GM23338 (cell line): ENCODE measurements around the gene SEC63. TPM values are rescaled to one million over a fixed set of nuclear protein-coding genes. Genes with fewer than 3 reads are reported as not detected.

Source experiments
- ATAC-seq: fragments of 200-7000 bp; cut with Tn5 transposase; 3 replicates; pipeline ENCODE4 v1.9.1; 2020
- DNase-seq: peaks from one replicate; pipeline ENCODE4 v3.0.0-alpha.2; 2015; ENCODE audit warnings: low spot score
- H2AFZ ChIP-seq: fragments of 200-600 bp; sonication (generic); 2 replicates; pipeline ENCODE4 v1.8.0; 2016; ENCODE audit warnings: antibody characterized with exemption, mild to moderate bottlenecking, moderate library complexity
- H3F3A ChIP-seq: fragments of 200-600 bp; sonication (generic); replicated peaks from 2 replicates; pipeline ENCODE4 v1.8.0; 2017; ENCODE audit warnings: antibody characterized with exemption, mixed run types, low read depth
- H3K27ac ChIP-seq: fragments of 200-600 bp; sonication (generic); 2 replicates; pipeline ENCODE4 v1.6.1; 2016; ENCODE audit warnings: low read depth
- H3K27me3 ChIP-seq: fragments of 200-600 bp; sonication (generic); 2 replicates; pipeline ENCODE4 v1.8.0; 2016; ENCODE audit warnings: mild to moderate bottlenecking, mixed run types, moderate library complexity; ENCODE audit not compliant: insufficient read depth
- H3K36me3 ChIP-seq: fragments of 200-600 bp; sonication (generic); 2 replicates; pipeline ENCODE4 v1.8.0; 2016; ENCODE audit warnings: mild to moderate bottlenecking; ENCODE audit not compliant: insufficient read depth
- H3K4me1 ChIP-seq: fragments of 200-600 bp; sonication (generic); 2 replicates; pipeline ENCODE4 v1.8.0; 2016; ENCODE audit warnings: mild to moderate bottlenecking, moderate library complexity; ENCODE audit not compliant: insufficient read depth
- H3K4me2 ChIP-seq: fragments of 200-600 bp; sonication (generic); 2 replicates; pipeline ENCODE4 v1.7.1; 2017; ENCODE audit warnings: mixed run types
- H3K4me3 ChIP-seq: fragments of 200-600 bp; sonication (generic); 2 replicates; pipeline ENCODE4 v1.6.1; 2016; ENCODE audit warnings: mixed run types
- H3K79me2 ChIP-seq: fragments of 200-600 bp; sonication (generic); replicated peaks from 2 replicates; pipeline ENCODE4 v1.8.0; 2017; ENCODE audit warnings: mild to moderate bottlenecking; ENCODE audit not compliant: insufficient read depth
- H3K9me2 ChIP-seq: fragments of 200-600 bp; sonication (generic); 2 replicates; pipeline ENCODE4 v1.8.0; 2017; ENCODE audit not compliant: insufficient read depth
- H4K20me1 ChIP-seq: fragments of 200-600 bp; sonication (generic); replicated peaks from 2 replicates; pipeline ENCODE4 v1.8.0; 2017; ENCODE audit warnings: mild to moderate bottlenecking; ENCODE audit not compliant: insufficient read depth
- H3K27ac Mint-ChIP-seq: 2 replicates; pipeline ENCODE4 v1.8.0; 2020; ENCODE audit warnings: inconsistent platforms, mild to moderate bottlenecking, moderate library complexity, mixed read lengths
- H3K27me3 Mint-ChIP-seq: 3 replicates; pipeline ENCODE4 v1.8.0; 2022; ENCODE audit warnings: low read depth, mild to moderate bottlenecking, moderate library complexity, mixed read lengths, inconsistent platforms; ENCODE audit not compliant: insufficient read depth, poor library complexity
- H3K36me3 Mint-ChIP-seq: 3 replicates; pipeline ENCODE4 v1.8.0; 2021; ENCODE audit warnings: low read depth, mild to moderate bottlenecking, inconsistent platforms, moderate library complexity, mixed read lengths
- H3K4me1 Mint-ChIP-seq: 3 replicates; pipeline ENCODE4 v1.8.0; 2020; ENCODE audit warnings: mild to moderate bottlenecking, inconsistent platforms, mixed read lengths
- H3K4me3 Mint-ChIP-seq: 3 replicates; pipeline ENCODE4 v1.8.0; 2021; ENCODE audit warnings: moderate library complexity, mild to moderate bottlenecking, inconsistent platforms, mixed read lengths
- H3K9me3 Mint-ChIP-seq: 3 replicates; pipeline ENCODE4 v1.8.0; 2020; ENCODE audit warnings: moderate library complexity, mild to moderate bottlenecking, inconsistent platforms, mixed read lengths
- EZH2 ChIP-seq: fragments of 200-600 bp; sonication (generic); IDR thresholded peaks from one replicate; pipeline ENCODE4 v1.8.0; 2017; ENCODE audit warnings: antibody characterized with exemption, mild to moderate bottlenecking, low read depth; ENCODE audit not compliant: unreplicated experiment
- EZH2phosphoT487 ChIP-seq: fragments of 200-600 bp; sonication (generic); IDR thresholded peaks from one replicate; pipeline ENCODE4 v1.8.1; 2018; ENCODE audit warnings: antibody characterized with exemption; ENCODE audit not compliant: unreplicated experiment
- JUNB ChIP-seq: IDR thresholded peaks from one replicate; pipeline ENCODE4 v1.6.1; 2016; ENCODE audit warnings: antibody characterized with exemption; ENCODE audit not compliant: unreplicated experiment
- NANOG ChIP-seq: IDR thresholded peaks from 2 replicates; pipeline ENCODE4 v1.6.1; 2016; ENCODE audit warnings: antibody characterized with exemption, borderline replicate concordance
- POLR2AphosphoS5 ChIP-seq: IDR thresholded peaks from 2 replicates; pipeline ENCODE4 v1.6.1; 2016; ENCODE audit warnings: antibody characterized with exemption, low read depth
- STAT1 ChIP-seq: IDR thresholded peaks from one replicate; pipeline ENCODE4 v1.6.1; 2016; ENCODE audit warnings: antibody characterized with exemption; ENCODE audit not compliant: unreplicated experiment
- ZNF114 ChIP-seq: fragments of 250-450 bp; sonication (Bioruptor Pico); IDR thresholded peaks from 2 replicates; pipeline ENCODE4 v1.5.0; 2020; ENCODE audit warnings: mild to moderate bottlenecking, moderate library complexity
- ZNF331 ChIP-seq: fragments of 250-450 bp; sonication (Bioruptor Pico); IDR thresholded peaks from 2 replicates; pipeline ENCODE4 v1.5.0; 2020; ENCODE audit warnings: low read depth, mild to moderate bottlenecking, moderate library complexity
- ZNF462 ChIP-seq: fragments of 250-450 bp; sonication (Bioruptor Pico); IDR thresholded peaks from 2 replicates; pipeline ENCODE4 v1.5.0; 2020; ENCODE audit warnings: mild to moderate bottlenecking, moderate library complexity
- polyA plus RNA-seq: library from polyadenylated mRNA; unstranded; fragments of >200 nt; fragmentation: Nextera tagmentation; extraction: Ambion mirVana; gene quantifications from 2 replicates; pipeline ENCODE4 v1.2.1, GENCODE V29; 2016
- total RNA-seq: library from RNA; depleted of rRNA; stranded (reverse); fragments of >200 nt; shearing (Covaris generic); gene quantifications from 2 replicates; pipeline ENCODE4 v1.2.3, GENCODE V29; 2014
- TF ChIP-seq, protein P1 (sequence below): IDR thresholded peaks from 2 replicates; pipeline ENCODE4 v1.6.1; 2016; ENCODE audit warnings: antibody characterized with exemption

Gene SEC63
- total and polyA plus RNA-seq, 2 experiments from 2014 or later = 48.2 to 124 TPM

- TF ChIP-seq ZNF462 (CRISPR knock-in tag) = no peak
- TF ChIP-seq EZH2 = no peak
- TF ChIP-seq ZNF114 (CRISPR knock-in tag) = no peak
- TF ChIP-seq, protein P1, sequence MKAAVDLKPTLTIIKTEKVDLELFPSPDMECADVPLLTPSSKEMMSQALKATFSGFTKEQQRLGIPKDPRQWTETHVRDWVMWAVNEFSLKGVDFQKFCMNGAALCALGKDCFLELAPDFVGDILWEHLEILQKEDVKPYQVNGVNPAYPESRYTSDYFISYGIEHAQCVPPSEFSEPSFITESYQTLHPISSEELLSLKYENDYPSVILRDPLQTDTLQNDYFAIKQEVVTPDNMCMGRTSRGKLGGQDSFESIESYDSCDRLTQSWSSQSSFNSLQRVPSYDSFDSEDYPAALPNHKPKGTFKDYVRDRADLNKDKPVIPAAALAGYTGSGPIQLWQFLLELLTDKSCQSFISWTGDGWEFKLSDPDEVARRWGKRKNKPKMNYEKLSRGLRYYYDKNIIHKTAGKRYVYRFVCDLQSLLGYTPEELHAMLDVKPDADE = no peak
- no peak for TF ChIP-seq NANOG
- TF ChIP-seq POLR2AphosphoS5 = no peak
Measured at GRCh38 chr6:107911692-107912091, 46.3 kb downstream of the SEC63 start (continued).

DNA sequence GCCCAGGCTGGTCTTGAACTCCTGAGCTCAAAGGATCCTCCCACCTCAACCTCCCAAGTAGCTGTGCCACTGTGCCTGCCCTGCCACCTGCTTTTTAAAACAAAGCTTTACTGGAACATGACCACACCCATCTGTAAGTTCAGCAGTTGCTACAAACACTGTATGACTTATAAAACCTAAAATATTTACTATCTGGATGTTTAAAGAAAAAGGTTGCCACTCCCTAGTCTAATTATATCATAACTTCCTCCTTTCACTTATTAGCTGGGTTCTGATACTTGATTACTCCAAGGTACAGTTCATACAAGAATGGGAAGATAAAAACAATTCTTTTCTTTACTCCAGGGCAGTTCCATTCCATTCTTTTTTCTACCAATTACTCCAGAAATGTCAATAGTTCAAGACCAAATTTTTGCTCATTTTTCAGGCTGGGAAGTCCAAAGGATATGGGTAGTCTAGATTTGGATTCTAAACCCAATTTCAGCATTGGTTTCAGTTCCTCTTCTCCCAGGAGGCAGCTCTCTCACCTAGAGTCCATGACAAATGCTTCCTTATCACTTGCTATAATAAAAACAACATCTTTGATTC lies 63.1 kb downstream of the SEC63 start:
- peaks cover 88% of the 10 kb centered on the region for H3K36me3 Mint-ChIP-seq
- TF ChIP-seq ZNF331 (CRISPR knock-in tag) = no peak
- no peak for TF ChIP-seq POLR2AphosphoS5
- no peak for TF ChIP-seq EZH2phosphoT487
- no peak for TF ChIP-seq ZNF114 (CRISPR knock-in tag)
- TF ChIP-seq JUNB = no peak
- no peak for TF ChIP-seq STAT1
- no peak for TF ChIP-seq EZH2

More for the DNA sequence above, 63.1 kb downstream of the SEC63 start:
- Histone ChIP-seq H3K27ac (no peak overlapping the region), H4K20me1 (no peaks in the 10 kb centered on the region; the same call in 1 of the 2 replicates), H3K27me3 (no peaks in the 10 kb centered on the region), H3K4me2 (no peak overlapping the region), H3K36me3 (peaks cover 42% of the 10 kb centered on the region), H3F3A (no peaks in the 10 kb centered on the region), H3K4me3 (no peak overlapping the region), H3K9me2 (no peaks in the 10 kb centered on the region), H3K4me1 (no peaks in the 10 kb centered on the region), H2AFZ (no peak overlapping the region), H3K79me2 (no peaks in the 10 kb centered on the region)
- Mint-ChIP-seq H3K9me3 (peaks cover 5% of the 10 kb centered on the region; the same call in 2 of the 3 replicates), H3K27me3 (peaks cover 3% of the 10 kb centered on the region), H3K4me1 (no peaks in the 10 kb centered on the region), H3K27ac (no peak overlapping the region), H3K4me3 (no peak overlapping the region)
- DNase-seq (no peak), ATAC-seq (no peak)
